Measurements from ENCODE around the gene SPTAN1. TPM values are rescaled to one million over a fixed set of nuclear protein-coding genes. Genes with fewer than 3 reads are reported as not detected.

Gene SPTAN1
- total and polyA plus RNA-seq, 2 experiments from 2014 or later = 108 to 195 TPM

- H3K9me2 ChIP-seq (ENCODE audit: insufficient read depth) = no peaks in the 10 kb centered on the region
- no peak for ATAC-seq
- Mint-ChIP-seq H3K27me3 (ENCODE audit: insufficient read depth, low read depth, poor library complexity) (peaks cover 3% of the 10 kb centered on the region), H3K4me3 (no peak overlapping the region), H3K9me3 (no peaks in the 10 kb centered on the region), H3K36me3 (ENCODE audit: low read depth) (no peaks in the 10 kb centered on the region; the same call in 2 of the 3 replicates), H3K27ac (no peak overlapping the region), H3K4me1 (peaks cover 26% of the 10 kb centered on the region)
- H3K27ac ChIP-seq (ENCODE audit: low read depth) = no peak overlapping the region
- H3K4me2 ChIP-seq = peak overlapping the region; percentile 77
- H3K36me3 ChIP-seq (ENCODE audit: insufficient read depth) = no peaks in the 10 kb centered on the region; the same call in 1 of the 2 replicates
- H4K20me1 ChIP-seq (replicated peaks; ENCODE audit: insufficient read depth) = peaks cover 16% of the 10 kb centered on the region
- peaks cover 12% of the 10 kb centered on the region; the same call in 1 of the 2 replicates for H3K27me3 ChIP-seq (ENCODE audit: insufficient read depth)
- H3F3A ChIP-seq (replicated peaks; ENCODE audit: low read depth) = peaks cover 10% of the 10 kb centered on the region
- TF ChIP-seq ZNF331 (CRISPR knock-in tag; IDR thresholded peaks at IDR 0.05; ENCODE audit: low read depth) = no peak
- no peak for TF ChIP-seq JUNB (IDR thresholded peaks at IDR 0.05; ENCODE audit: unreplicated experiment)
- no peak for TF ChIP-seq CREB1 (CRISPR knock-in tag; IDR thresholded peaks at IDR 0.05; ENCODE audit: low read depth)
- TF ChIP-seq EZH2 (IDR thresholded peaks at IDR 0.05; ENCODE audit: low read depth, unreplicated experiment) = no peak
- TF ChIP-seq ZNF114 (CRISPR knock-in tag; IDR thresholded peaks at IDR 0.05) = no peak
- no peak for TF ChIP-seq REST (IDR thresholded peaks at IDR 0.05; ENCODE audit: unreplicated experiment)
- no peak for TF ChIP-seq STAT1 (IDR thresholded peaks at IDR 0.05; ENCODE audit: unreplicated experiment)
- TF ChIP-seq ETS1 (IDR thresholded peaks at IDR 0.05) = no peak
- TF ChIP-seq POLR2AphosphoS5 (IDR thresholded peaks at IDR 0.05; ENCODE audit: low read depth) = no peak
- no peak for TF ChIP-seq EZH2phosphoT487 (IDR thresholded peaks at IDR 0.05; ENCODE audit: unreplicated experiment)
- no peak for TF ChIP-seq CTCF (conservative IDR thresholded peaks at IDR 0.05; ENCODE audit: low read depth in 2 of 2)
- TF ChIP-seq NANOG (IDR thresholded peaks at IDR 0.05; ENCODE audit: borderline replicate concordance) = no peak
- no peak for TF ChIP-seq ZNF462 (CRISPR knock-in tag; IDR thresholded peaks at IDR 0.05)
- H2AFZ ChIP-seq = no peak overlapping the region
- H3K4me1 ChIP-seq (ENCODE audit: insufficient read depth) = peaks cover 57% of the 10 kb centered on the region
- DNase-seq (ENCODE audit: low spot score) = no peak
- peak overlapping the region; percentile 84 for H3K4me3 ChIP-seq
- H3K79me2 ChIP-seq (replicated peaks; ENCODE audit: insufficient read depth) = peaks cover 58% of the 10 kb centered on the region
Observed at GRCh38 chr9:128553728-128554127, 1.3 kb downstream of the SPTAN1 start.
